ENCODE results near the gene BLOC1S4.
"Not testable (repeated sequence)": the region's sequence is repeated elsewhere in the genome, so short reads cannot be mapped to it uniquely, and the experiment has no call there.

The BLOC1S4 gene

DNA sequence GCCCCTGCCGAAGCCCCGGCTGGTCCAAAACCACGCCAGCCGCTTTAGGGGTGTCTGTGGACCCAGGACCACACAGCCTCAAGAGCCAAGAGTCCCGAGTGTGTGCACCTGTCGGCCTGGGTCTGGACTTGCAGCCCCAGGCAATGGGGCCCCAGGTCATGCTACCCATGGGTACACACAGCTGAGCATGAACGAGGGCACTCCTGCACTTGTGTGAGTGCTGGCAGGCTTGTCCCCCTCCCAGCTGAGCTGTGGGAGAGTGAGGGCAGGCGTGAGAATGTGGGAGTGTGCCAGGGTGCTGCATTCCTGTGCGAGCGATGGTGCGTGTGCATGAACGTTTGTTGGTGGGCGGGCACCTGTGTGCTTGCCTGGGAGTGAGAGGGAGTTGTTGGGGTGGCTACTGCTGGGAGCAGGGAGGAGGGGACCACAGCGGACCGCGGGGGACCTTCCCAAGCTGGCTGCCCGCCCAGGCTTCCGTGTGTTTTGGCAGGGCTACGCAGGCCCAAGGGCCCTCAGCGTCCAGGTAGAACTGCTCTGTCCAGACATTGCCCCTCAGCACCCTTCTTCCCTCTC lies 30.8 kb downstream of the BLOC1S4 start:
- no peak for DNase-seq

DNA sequence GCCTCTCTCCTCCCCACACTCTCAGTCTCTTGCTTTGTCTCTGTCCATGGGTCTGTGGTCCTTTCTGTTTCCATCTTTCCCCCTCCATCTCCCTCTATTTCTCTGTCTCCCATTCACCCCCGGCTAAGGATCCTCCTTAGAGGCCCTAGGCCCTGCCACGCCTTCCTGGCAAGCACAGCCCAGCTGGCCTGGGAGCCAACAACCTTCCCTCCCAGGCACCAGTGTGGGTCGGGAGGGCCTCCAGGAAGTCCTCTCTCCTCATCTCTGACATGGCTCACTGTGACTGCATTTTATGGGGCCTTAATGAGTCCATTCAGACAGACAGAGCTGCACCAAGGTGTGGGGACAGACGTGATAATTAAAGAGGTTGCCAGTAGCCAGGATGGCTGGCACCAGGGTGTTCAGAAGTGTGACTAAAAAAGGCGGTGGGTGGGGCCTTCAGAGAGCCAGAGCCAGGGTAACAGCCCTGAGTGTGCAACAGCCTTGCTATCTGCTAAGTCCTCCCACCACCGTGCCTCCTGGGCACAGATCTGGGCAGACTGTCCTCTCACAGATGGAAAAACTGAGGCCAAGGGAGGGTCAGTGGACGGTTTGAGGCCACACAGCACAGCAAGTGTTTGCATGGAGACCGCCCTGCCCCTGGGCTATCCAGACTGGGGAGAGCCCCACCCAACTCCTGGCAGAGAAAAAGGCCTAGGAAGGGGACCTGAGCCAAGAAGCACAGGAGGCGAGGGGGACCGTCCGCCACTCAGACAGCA lies 31.5 kb downstream of the BLOC1S4 start:
- DNase-seq: no peak

DNA sequence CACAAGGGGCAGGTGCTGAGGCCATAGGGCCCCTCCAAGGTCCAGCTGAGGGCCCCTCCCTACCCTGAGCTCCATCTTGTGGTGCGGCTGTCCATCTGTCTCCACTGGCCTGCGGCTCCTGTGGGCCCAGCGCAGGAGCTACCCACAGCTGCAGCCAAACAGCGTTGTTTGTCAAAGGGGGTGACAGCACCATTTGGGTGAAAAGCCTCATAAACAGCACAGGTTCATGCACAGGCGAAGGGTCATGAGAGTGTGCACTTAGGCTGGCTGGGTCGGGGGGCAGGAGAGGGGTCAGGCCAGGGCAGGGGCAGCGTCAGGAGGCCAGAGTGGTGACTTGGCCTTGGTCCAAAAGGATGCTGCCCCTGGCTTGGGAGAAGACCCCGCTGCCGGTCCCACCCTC lies 32.3 kb downstream of the BLOC1S4 start:
- DNase-seq: no peak

DNA sequence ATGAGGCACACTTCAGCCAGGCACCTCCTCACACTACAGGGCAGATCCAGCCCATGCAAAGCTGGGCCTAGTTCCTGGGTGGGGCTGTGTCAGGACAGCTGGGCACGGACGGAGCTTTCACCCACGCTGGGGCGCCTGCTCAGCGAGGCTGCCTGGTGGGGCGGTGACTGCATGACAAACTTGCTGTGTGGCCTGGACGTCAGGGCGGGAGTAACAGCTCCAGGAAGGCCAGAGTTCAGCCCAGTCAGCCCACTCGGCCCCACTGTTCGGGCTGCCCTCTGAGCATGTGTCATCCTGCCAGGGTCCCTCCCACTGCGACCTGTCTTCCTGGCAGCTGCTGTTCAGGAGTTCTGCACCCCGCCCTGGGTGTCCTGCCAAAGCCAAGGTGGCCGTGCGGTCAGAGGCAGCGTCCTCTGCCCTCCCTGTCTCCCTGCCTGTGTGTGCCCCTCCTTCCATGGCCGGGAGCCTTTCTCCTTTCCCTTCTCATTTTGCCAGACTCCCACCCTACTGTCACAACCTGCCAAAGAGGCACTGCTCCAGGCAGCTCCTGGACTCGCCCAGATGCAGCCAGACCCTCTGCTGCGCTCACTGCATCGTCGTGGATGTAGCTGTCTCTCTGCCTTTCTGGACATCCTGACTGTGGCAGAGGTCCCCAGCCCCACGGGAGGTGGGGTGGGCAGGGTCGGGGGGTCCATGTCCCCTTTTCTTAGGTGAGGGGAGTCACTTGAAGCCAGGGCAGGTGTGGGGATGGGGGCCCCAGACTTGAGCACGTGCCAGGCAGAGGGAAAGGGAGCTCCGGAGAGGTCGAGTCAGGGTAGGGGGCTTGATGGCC lies 33.6 kb downstream of the BLOC1S4 start:
- no peak for DNase-seq

DNA sequence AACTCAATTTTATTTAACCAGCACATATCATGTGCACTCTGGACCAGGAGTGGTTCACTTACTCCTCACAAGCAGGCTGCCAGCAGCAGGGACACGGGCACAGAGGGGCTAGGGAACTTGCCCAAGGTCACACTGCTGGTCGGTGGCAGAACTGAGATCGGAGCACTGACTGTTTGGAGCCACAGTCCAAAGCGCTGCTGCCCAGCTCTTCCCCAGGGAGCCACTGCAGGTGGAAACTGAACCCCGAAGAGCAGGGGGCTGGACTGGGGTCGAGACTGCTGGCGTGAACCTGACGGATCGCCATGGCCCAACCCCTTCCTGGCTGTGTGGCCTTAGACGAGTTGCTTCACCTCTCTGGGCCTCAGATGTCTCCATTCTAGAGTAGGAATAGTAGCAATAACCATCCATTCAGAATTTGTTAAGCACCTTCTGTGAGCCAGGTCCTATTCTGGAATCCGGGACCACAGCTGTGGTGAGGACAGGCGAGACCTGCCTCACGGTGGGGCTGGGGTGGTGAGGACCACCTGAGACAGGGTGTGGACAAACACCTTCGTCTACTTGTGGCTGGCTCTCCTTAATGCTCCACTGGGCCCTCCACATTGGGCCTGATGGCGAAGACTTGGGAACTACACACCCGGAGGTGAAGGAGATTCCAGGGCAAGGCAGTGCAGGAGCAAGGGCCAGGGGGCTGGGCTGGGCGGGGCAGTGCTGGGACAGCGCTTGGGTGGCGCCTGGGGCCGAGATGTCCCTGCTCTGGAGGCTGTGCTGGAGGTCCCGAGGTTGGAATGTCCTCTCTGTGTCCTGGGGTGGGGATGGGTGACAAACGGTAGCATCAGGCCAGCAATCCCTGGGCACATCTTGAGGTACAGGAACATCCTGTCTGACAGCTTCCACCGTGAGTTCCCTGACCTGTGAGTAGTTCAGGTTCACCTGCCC lies 34.6 kb downstream of the BLOC1S4 start:
- no peak for DNase-seq

DNA sequence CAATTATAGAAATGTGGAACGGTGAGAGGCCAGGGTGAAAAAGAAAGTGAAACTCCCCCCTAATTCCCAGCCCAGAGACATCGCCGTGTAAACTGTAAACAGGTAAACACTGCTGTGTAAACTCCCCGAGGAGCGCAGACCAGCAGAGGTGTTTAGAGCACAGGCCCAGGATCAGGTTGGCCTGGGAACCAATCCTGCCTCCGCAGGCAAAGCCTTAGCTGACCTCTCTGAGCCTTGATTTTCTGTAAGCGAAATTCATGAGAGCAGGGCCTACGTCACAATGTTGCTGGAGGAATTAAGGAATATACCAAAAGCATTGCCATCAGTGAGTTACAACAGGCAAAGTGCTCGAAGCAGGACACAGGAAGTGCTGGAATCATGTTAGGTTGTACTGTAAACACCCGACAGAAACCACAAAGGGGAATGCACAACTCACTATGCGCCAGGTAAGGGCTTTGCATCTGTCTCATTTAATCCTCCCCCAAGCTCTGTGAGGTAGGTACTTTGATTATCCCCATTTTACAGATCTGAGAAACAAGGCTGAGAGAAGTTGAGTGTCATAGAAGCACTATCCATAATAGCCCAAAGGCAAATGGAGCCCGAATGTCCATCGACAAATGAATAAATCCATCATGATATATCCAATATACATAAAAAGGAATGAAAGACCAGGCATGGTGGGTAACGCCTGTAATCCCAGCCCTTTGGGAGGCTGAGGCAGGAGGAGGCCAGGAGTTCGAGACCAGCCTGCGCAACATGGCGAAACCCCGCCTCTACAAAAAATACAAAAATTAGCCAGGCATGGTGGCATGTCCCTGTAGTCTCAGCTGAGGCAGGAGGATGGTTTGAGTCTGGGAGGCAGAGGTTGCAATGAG lies 35.9 kb downstream of the BLOC1S4 start:
- DNase-seq: no peak

DNA sequence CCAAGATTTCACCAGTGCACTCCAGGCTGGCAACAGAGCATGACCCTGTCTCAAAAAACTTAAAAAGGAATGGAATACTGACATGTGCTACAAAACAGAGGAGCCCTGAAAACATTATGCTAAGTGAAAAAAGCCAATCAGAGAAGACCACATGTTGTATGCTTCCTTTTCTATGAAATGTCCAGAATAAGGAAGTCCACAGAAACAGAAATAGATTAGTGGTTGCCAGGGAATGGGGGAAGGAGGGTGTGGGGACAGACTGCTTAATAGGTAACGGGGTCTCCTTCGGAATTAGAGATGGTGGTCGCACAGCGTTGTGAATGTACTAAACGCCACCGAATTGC lies 36.5 kb downstream of the BLOC1S4 start:
- DNase-seq: no peak

DNA sequence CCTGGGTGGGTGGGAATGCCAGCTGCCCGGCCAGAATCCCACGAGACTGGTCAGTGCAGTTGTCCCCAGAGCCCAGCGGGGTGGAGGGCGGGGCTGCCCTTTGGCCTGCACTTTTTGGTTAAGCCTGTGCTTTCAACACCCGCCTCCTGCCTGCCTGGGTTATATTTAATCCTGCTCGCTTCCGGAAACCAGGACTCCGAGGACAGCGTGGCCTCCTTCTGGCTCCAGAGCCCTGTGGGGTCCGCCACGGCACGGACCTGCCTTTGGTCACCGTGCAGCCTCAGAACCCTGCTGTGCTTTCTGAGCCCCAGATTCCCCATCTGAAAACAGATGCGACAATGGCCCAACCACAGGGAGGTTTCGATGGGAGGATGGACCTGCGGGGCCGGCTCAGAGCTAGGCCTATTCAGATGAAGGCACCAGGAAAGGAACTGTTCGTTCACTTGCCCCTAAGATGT lies 37.2 kb downstream of the BLOC1S4 start:
- DNase-seq: no peak

DNA sequence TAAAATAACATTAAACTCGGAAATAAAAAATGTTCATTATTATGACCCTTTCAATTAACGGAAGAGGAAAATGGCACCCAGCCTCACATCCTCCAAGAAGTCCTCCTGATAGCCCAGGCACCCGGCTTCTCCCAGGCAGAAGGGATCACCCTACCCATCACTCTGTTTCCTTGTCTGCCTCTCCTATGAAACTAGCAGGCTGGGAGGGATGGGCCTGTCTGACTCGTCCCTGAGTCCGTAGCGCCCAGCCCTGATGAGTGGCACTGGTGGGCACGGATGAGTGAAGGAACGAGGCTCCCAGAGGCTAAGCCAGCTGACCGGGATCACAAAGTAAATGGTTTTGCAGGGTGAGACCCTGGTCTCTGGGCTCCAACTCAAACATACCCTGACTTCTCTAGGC lies 37.9 kb downstream of the BLOC1S4 start:
- DNase-seq: no peak

DNA sequence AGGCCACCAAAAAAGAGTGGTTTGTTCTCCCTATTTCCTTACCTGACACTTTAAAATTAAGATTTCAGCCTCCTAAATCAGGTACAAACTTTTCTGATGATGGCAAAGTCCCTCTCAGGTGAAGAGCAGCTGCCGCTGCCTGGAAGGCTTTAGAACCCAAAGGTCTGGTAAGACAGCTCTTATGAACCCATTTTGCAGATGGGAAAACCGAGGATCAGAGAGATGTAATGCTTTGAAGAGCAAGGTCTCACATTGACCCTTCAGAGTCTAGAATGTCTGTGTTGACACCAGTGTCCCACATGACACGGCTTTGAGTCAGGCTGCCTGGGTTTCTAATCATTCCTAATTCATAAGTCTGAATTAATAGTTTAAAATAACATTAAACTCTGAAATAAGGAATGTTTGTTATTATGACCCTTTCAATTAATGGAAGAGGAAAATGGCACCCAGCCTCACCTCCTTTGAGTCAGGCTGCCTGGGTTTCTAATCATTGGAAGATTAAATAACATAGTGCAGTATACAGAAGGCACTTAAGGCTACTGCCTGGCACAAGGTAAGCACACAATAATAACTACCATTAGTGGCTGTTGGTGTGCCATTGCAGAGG lies 38.6 kb downstream of the BLOC1S4 start:
- DNase-seq: no peak

DNA sequence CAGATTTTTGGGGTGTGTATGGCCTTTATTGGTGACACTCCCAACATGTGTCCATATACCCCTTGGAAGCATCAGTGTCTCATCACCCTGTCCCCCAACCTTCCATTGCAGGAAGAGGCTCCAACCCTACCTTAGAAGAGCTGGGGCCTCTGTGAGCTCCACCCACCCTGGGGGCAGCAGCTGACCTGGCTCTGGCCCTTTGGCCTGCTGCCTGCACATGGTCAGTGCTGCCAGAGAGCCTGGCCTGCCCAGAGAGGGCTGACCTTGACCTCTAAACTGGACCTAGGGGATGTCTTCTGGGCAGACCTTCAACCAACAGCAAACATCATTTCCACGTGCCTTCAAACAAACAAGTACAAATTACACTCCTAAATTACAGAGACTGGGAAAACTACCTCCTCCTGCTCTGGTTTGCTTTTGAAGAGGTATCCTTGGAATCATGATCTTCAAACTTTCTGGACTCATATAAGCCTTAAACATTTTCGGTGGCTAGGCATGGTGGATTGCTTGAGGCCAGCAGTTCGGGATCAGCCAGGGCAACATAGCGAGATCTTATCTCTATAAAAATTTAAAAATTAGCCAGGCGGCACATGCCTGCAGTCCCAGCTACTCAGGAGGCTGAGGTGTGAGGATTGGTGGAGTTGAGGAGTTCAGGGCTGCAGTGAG lies 39.2 kb downstream of the BLOC1S4 start:
- no peak for DNase-seq

DNA sequence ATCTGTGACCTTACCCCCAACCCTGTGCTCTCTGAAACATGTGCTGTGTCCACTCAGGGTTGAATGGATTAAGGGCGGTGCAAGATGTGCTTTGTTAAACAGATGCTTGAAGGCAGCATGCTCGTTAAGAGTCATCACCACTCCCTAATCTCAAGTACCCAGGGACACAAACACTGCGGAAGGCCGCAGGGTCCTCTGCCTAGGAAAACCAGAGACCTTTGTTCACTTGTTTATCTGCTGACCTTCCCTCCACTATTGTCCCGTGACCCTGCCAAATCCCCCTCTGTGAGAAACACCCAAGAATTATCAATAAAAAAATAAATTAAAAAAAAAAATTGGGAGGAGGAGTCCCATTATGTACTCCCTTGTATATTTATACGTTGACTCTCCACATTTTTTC lies 40.4 kb downstream of the BLOC1S4 start:
- DNase-seq: not testable (repeated sequence)

DNA sequence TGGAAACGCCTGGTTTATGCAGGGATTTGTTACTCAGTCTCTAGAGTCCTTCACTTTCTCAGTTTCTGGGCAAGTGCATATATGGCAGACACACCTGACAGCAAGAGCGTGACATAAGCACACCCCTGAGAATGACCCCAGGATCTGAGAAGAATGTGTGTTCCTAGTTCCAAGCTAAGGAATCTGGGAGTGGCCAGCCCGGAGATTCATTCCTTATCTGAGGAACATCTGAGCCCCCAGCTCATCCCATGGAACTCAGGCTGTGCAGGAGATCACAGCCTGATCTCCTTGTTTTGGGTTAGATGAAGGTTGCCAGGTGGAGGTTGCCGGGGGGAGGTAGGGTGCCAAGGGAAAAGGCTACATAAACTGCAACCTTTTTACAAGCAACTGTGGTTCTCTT lies 42.8 kb downstream of the BLOC1S4 start:
- DNase-seq: no peak

DNA sequence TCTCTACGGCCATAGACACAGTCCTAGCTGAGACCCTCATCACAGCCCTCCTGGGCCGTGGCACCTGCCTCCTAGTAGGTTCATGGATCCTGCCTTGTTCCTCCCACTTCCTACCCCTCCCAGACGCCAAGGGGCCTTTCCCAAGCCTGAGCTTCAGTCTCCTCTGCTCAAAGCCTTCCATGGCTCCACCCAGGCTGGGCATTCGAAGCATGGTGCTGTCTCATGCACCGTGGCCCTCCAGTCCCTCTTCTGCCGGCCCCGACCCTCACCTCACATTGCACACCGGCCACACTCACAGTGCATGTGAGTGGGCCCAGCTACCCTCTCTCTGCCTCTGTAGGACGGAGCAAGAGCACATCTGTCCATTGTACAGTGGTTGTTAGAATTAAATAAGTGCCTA lies 44.9 kb downstream of the BLOC1S4 start:
- no peak for DNase-seq

DNA sequence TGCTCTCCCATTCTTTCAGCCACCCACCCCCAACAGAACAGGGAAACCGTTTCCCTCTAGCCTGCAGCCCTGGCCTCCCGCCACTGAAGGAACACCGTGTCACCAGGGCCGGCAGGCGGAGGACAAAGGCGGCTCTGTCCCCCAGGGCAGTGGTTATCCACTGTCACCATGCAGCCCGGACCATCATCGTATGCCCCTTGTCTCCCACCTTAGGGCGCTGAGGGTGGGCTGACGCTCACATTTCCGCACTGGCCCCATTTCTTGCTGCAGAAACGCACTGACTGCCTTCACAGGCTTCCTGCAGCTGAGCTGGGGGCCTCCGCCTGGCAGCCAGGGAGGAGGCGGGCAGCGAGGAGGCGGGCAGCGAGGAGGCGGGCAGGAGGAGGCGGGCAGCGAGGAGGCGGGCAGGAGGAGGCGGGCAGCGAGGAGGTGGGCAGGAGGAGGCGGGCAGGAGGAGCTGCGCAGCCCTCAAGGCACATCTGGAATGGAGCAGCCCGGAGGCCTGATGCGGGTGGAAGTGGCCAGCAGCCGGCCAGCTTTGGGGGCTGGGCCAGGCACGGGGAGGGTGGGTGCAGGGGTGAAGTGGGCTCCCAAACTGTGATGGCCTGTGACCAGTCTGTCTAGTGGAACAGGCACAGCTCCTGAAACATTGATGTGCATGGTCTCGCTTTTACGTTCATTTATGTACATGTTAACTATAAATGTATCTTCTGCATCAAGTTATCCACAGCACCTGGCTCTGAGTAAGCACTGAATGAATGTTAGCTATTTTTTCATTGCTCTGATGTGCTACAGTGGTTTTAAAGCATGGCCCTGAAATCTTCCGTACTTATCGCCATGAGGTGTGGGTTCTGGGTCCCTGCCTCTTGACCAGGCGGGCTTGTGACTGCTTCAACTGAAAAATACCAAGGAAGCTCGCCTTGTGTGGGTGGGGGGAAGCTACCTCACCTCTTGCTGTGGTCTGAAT lies 46.0 kb downstream of the BLOC1S4 start:
- no peak for DNase-seq

DNA sequence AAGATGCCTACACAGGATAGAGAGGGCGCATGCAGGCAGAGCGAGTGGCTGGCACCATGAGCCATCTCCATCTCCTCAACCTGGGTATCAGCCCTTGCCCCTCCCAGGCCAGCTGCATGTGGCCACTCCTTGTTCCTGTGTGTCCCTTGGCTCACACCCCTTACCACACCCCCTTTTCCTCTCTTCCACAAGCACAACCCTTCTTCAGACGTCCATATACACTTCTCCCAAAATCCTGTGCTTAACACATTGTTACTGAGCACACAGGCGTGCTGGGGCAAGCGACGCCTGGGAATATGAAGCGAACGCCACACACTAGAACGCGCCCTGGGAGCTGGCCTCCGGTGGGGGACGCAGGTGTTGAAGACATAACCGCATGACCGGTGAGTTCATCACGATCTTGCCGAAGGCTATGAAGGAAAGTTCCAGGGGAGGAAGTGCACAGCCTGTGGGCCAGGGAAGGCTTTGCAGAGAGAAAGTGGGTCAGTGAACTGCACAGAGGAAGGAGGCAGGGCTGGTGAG lies 47.4 kb downstream of the BLOC1S4 start:
- DNase-seq: no peak

DNA sequence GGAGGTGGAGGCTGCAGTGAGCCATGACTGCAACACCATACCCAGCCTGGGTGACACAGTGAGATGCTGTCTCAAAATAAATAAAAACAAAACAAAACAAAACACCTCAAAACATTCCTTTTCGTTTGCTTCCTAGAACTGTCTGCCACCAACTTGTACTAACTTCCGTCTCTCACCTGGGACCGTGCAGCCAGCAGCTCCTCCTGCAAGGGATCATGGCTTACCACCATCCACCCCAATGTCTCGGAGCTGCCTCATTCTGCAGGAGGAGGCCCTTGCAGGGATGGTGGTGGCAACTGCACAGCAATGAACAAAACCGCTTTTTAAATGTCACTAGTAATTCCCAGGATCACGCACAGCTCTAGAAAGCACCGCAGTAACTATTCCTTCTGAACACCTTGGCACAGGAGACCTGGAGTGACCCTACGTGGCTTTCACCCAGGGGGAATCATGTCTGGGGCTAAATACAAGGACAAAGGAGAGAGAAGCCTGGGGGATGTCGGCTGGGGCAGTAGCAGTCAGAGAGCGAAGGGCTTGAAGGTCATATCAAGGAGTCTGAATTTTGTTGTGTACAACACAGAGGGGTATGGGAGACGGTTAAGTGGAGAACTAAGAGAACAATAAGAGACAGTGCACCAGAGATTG lies 49.1 kb downstream of the BLOC1S4 start:
- no peak for DNase-seq

DNA sequence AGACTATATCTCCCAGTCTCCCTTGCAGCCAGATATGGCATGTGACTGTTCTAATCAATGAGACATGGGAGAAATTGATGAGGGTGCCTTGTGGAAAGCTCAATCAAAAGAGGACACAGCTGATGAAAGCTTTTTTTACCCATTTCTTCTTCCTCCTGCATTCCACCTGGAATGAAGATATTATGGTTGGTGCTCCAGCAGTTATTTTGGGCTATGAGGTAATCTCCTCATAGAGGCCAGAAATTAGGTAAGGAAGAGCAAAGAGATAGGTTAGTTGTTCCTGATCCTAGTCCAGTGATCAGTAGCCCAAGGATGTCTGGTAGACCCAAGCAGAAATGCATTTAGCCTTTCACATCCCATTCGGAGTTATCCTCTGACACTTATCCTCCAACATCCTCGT lies 49.7 kb downstream of the BLOC1S4 start:
- DNase-seq: no peak
